Activated CD8-positive, alpha-beta T cell treated with anti-CD3 and anti-CD28 coated beads, Interleukin-2, amount 10 ng/mL, durations not matched to agents 7 days and 5 days (primary cell): Measurements from ENCODE around the gene PLCD3. TPM values are rescaled to one million over a fixed set of nuclear protein-coding genes. Genes with fewer than 3 reads are reported as not detected.

Experiments
- ATAC-seq: fragments of 150-1000 bp; cut with Tn5 transposase; one replicate; pipeline ENCODE4 v1.10.0; 2021; ENCODE audit warnings: moderate library complexity
- CTCF ChIA-PET: fragments of 350-600 bp; sonication (Branson Sonifier 250); formaldehyde crosslinking; loops from one replicate; lab custom pipeline; 2021; ENCODE audit warnings: antibody characterized with exemption; lab: Charles Lee
- POLR2A ChIA-PET: fragments of 350-600 bp; sonication (Branson Sonifier 250); formaldehyde crosslinking; loops from one replicate; lab custom pipeline; 2021; ENCODE audit warnings: antibody characterized with exemption; lab: Charles Lee
- DNase-seq: peaks from one replicate; pipeline ENCODE4 v3.0.0-alpha.2; 2020
- H3K27ac Mint-ChIP-seq: one replicate; pipeline ENCODE4 v1.8.0; 2021; ENCODE audit warnings: mild to moderate bottlenecking, mixed read lengths
- H3K27me3 Mint-ChIP-seq: one replicate; pipeline ENCODE4 v1.8.0; 2021; ENCODE audit warnings: low read depth, mixed read lengths
- H3K36me3 Mint-ChIP-seq: one replicate; pipeline ENCODE4 v1.8.0; 2021; ENCODE audit warnings: low read depth, mixed read lengths
- H3K4me1 Mint-ChIP-seq: one replicate; pipeline ENCODE4 v1.8.0; 2021; ENCODE audit warnings: low read depth, mixed read lengths
- H3K4me3 Mint-ChIP-seq: one replicate; pipeline ENCODE4 v1.8.0; 2021; ENCODE audit warnings: mild to moderate bottlenecking, mixed read lengths
- H3K9me3 Mint-ChIP-seq: one replicate; pipeline ENCODE4 v1.8.0; 2022; ENCODE audit warnings: mixed read lengths; ENCODE audit not compliant: insufficient read depth
- total RNA-seq, 2 experiments: library from RNA; stranded (reverse); gene quantifications; one replicate each; pipeline ENCODE4 v1.2.3, GENCODE V29; 2021

PLCD3 gene
- total RNA-seq, 2 experiments from 2014 or later = 4.3 to 4.6 TPM

DNA sequence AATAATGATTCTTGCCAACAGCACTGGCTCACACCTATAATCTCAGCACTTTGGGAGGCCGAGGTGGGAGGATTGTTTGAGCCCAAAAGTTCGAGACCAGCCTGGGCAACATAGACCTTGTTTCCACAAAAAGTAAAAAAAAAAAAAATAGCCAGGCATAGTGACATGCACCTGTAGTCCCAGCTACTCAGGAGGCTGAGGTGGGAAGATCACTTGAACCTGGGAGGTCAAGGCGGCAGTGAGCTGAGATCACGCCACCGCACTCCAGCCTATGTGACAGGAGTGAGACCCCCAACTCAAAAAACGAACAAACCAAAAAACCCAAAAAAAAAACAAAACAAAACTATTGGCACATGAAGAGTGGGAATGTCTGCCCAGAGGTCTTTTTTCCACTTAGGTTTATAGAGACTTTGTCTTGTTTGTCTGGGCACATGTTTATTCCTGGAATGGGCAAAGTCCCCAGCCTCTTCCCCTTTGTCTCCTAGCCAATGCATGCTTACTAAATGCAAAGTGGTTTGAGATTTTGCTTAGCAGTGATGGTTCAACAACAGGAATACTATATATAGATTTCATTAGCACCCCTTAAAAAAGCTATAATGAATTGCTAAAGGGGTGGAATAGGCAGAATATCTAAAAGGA lies 45.3 kb downstream of the PLCD3 start:
- H3K27me3 Mint-ChIP-seq = no peaks in the 10 kb centered on the region
- no peaks in the 10 kb centered on the region for H3K9me3 Mint-ChIP-seq
- no peak overlapping the region for H3K4me3 Mint-ChIP-seq
- H3K27ac Mint-ChIP-seq = no peak overlapping the region
- H3K36me3 Mint-ChIP-seq = peaks cover 47% of the 10 kb centered on the region
- ATAC-seq = no peak
- ChIA-PET POLR2A (no interaction called here), CTCF (interaction anchor here (1.2 kb wide), 1 partner anchor 167 kb away, joined by 5 read pairs; no protein-coding TSS in a partner anchor)
- DNase-seq = no peak
- peaks cover 15% of the 10 kb centered on the region for H3K4me1 Mint-ChIP-seq

DNA sequence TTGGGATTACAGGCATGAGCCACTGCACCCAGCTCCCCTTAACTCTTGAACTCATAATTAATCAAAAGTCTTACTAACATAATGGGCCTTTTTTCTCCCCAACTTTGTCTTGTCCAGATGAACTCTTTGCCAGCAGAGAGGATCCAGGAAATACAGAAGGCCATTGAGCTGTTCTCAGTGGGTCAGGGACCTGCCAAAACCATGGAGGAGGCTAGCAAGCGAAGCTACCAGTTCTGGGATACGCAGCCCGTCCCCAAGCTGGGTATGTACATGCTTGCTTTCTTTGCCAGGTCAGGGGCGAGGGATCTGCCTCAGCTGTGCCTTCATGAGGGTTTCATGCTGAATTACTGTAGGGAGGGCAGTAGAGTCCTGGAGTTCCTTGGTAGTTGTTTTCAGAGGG lies 45.9 kb downstream of the PLCD3 start:
- no peak overlapping the region for H3K4me3 Mint-ChIP-seq
- CTCF ChIA-PET = no interaction called here
- peaks cover 15% of the 10 kb centered on the region for H3K4me1 Mint-ChIP-seq
- no peak overlapping the region for H3K27ac Mint-ChIP-seq
- no peaks in the 10 kb centered on the region for H3K27me3 Mint-ChIP-seq
- no peak for ATAC-seq
- no peak for DNase-seq
- H3K9me3 Mint-ChIP-seq = no peaks in the 10 kb centered on the region
- POLR2A ChIA-PET = interaction anchor here (0.7 kb wide), 1 partner anchor 76 kb away, joined by 4 read pairs; no protein-coding TSS in a partner anchor
- peaks cover 49% of the 10 kb centered on the region for H3K36me3 Mint-ChIP-seq

DNA sequence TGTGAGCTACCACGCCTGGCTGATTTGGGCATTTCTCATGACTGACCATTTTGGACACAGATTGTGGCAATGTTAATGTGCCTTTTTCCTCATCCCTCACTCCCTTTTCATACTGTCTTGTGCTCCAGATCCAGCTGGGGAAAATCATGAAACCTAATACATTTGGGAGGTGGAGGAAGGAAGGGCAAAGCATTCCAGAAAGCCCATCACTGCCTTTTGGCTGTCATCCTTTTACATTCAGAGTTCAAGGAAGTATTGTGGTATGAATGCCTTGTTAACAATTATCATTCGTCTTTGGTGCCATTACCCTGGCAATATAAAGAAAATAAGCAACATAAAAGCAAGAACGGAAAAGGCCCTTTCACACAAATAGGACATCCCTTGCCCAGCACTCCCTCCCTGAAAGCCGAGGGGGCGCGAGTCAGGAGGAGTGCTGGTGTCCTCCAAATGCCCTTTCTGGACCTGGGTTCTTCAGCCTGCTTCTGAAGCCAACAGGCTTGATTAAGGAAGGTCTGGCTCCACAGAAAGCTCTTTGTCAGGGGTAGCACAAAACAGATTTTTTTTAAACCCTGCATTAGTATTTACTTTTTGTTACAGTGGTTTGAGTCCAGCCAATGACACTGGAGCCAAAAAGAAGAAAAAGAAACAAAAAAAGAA lies 51.1 kb downstream of the PLCD3 start:
- ChIA-PET CTCF (no interaction called here), POLR2A (no interaction called here)
- no peak overlapping the region for H3K4me3 Mint-ChIP-seq
- DNase-seq (no peak), ATAC-seq (no peak)
- no peak overlapping the region for H3K27ac Mint-ChIP-seq
- peaks cover 35% of the 10 kb centered on the region for H3K36me3 Mint-ChIP-seq
- H3K9me3 Mint-ChIP-seq = no peaks in the 10 kb centered on the region
- peaks cover 11% of the 10 kb centered on the region for H3K4me1 Mint-ChIP-seq
- H3K27me3 Mint-ChIP-seq = no peaks in the 10 kb centered on the region

DNA sequence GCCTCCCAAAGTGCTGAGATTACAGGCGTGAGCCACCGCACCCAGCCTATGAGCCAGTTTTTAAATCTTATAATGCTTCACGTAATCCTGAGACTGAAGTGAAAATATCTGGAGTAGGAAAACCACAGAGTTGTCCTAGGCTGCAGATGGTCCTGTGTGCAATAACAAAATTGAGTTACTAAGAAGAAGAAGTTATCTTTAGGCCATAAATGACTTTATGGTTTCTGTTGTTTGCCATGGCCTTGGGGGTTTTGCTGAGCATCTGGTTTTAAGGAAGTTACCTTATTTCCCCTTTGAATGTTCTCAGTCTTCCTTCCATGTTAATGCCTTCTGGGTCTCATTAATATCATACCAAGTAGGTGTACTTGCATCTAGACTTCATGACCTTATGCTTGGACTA lies 54.7 kb downstream of the PLCD3 start:
- Mint-ChIP-seq H3K4me1 (peaks cover 15% of the 10 kb centered on the region), H3K36me3 (peaks cover 40% of the 10 kb centered on the region), H3K9me3 (no peaks in the 10 kb centered on the region), H3K27me3 (no peaks in the 10 kb centered on the region), H3K4me3 (no peak overlapping the region), H3K27ac (no peak overlapping the region)
- DNase-seq (no peak), ATAC-seq (no peak)
- ChIA-PET POLR2A (no interaction called here), CTCF (interaction anchor here (2.0 kb wide), 1 partner anchor 10 kb away, joined by 10 read pairs; no protein-coding TSS in a partner anchor)

DNA sequence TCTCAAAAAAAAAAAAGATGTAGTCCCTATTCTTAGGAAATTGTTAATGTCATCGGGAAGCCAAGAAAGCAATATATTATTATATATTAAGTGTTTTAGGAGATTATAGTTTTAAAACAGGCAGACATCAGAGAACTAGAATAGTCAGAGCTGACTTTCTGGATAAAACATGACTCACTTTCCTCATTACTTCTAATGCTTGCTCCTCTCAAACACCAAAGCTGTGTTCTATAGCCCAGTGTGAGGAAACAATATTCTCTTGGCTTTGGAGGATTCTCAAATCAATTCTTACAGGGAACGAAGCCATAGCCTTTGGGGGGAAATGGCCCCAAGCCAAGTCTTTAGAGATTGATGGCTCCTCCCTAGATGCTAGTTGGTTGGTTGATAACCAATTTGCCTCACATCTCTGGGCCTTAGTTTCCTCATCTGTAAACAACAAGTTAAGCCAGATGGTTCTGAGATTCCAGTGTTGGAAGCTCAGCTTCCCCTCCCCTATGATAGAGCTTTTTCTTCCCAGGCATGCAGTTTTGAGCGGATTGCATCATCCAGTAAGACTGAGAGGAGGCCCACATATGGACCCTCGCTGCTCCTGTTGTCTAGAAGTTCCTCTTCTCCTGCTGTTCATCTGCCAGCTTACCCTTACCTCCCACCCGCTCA lies 58.8 kb downstream of the PLCD3 start:
- peak overlapping the region; percentile 21 for H3K27ac Mint-ChIP-seq

DNA sequence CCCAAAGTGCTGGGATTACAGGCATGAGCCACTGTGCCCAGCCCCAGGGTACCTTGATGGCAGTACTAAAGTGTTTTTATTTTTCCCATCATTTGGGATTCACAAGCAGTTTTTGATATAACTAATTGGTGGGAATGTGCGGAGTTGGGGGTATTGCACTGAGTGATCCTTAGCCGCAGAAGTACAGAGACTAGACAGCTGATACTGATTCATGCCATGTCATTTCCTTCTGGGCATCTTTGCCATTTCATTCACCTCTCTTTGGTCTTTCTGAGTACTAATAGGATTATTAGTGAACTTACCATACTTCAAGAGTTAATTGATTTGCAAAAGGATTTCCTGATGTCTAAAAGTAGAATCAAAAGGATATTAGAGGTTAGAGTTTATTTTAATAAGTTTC lies 61.5 kb downstream of the PLCD3 start:
- H3K4me3 Mint-ChIP-seq = no peak overlapping the region
- H3K36me3 Mint-ChIP-seq = peaks cover 41% of the 10 kb centered on the region
- ChIA-PET CTCF (interaction anchor here (1.3 to 1.6 kb wide), 2 partner anchors 9 to 64 kb away, joined by 3 to 7 read pairs; partner anchors contain the start of genes ACBD4 and NMT1), POLR2A (interaction anchor here (1.2 kb wide), 1 partner anchor 10 kb away, joined by 3 read pairs; the partner anchor contains the start of gene NMT1)
- no peaks in the 10 kb centered on the region for H3K27me3 Mint-ChIP-seq
- no peak overlapping the region for H3K27ac Mint-ChIP-seq
- DNase-seq (no peak), ATAC-seq (no peak)
- H3K4me1 Mint-ChIP-seq = peaks cover 7% of the 10 kb centered on the region
- no peaks in the 10 kb centered on the region for H3K9me3 Mint-ChIP-seq

More for the DNA sequence above, 58.8 kb downstream of the PLCD3 start:
- DNase-seq (no peak), ATAC-seq (no peak)
- Mint-ChIP-seq H3K9me3 (no peaks in the 10 kb centered on the region), H3K4me1 (peaks cover 15% of the 10 kb centered on the region), H3K4me3 (no peak overlapping the region), H3K27me3 (no peaks in the 10 kb centered on the region), H3K36me3 (peaks cover 39% of the 10 kb centered on the region)
- ChIA-PET POLR2A (interaction anchor here (0.6 kb wide), 2 partner anchors 156 to 989 kb away, joined by 3 read pairs; no protein-coding TSS in a partner anchor), CTCF (interaction anchor here (1.6 kb wide), 1 partner anchor 51 kb away, joined by 4 read pairs; no protein-coding TSS in a partner anchor)

DNA sequence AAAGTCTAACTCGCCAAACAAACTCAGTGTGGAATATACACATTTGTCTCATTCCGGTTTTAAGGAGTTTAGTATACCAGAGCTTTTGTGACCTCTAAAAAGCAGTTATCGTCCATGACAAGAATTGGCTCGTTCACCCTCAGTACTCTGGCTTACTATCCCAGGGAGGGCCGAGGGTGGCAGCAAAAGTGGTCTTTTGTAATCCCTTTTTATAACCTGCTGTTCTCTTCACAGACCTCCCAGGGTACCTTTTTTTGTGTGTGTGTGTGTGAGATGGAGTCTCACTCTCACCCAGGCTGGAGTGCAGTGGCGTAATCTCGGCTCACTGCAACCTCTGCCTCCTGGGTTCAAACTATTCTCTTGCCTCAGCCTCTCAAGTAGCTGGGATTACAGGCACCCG lies 62.3 kb downstream of the PLCD3 start:
- ATAC-seq (no peak), DNase-seq (no peak)
- Mint-ChIP-seq H3K27ac (no peak overlapping the region), H3K4me1 (peaks cover 9% of the 10 kb centered on the region), H3K27me3 (no peaks in the 10 kb centered on the region), H3K36me3 (peaks cover 43% of the 10 kb centered on the region), H3K4me3 (no peak overlapping the region), H3K9me3 (no peaks in the 10 kb centered on the region)
- ChIA-PET POLR2A (interaction anchor here (1.2 kb wide), 1 partner anchor 9 kb away, joined by 3 read pairs; the partner anchor contains the start of gene NMT1), CTCF (interaction anchor here (0.6 to 1.0 kb wide), 3 partner anchors 21 to 193 kb away, joined by 3 to 4 read pairs (median 3); partner anchors contain the start of gene PLCD3)

DNA sequence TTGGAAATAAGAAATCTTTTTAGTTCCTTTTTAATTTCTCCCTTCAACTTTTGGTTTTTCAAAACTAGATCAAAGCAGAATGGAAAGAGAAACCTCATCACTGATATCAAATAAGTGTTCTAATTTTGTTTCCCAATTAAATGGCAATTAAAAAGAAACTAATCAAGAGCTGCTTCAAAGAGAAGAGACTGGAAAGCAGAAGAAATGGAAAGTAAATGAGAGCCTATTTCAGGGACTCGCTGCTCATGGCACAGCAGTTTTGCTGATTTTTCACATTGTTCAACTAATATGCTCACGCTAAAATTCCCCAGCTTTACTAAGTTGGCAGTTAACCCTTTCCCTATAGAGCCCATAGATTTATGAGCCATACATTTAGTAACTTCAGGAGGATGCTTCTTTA lies 64.7 kb downstream of the PLCD3 start:
- ChIA-PET CTCF (interaction anchor here (1.1 to 5.6 kb wide), 5 partner anchors 9 to 68 kb away, joined by 3 to 22 read pairs (median 10); partner anchors contain the start of gene ACBD4), POLR2A (no interaction called here)
- no peak overlapping the region for H3K4me3 Mint-ChIP-seq
- H3K4me1 Mint-ChIP-seq = peaks cover 23% of the 10 kb centered on the region
- DNase-seq = no peak
- ATAC-seq = no peak
- no peaks in the 10 kb centered on the region for H3K27me3 Mint-ChIP-seq
- H3K9me3 Mint-ChIP-seq = no peaks in the 10 kb centered on the region
- H3K27ac Mint-ChIP-seq = no peak overlapping the region
- peaks cover 44% of the 10 kb centered on the region for H3K36me3 Mint-ChIP-seq

DNA sequence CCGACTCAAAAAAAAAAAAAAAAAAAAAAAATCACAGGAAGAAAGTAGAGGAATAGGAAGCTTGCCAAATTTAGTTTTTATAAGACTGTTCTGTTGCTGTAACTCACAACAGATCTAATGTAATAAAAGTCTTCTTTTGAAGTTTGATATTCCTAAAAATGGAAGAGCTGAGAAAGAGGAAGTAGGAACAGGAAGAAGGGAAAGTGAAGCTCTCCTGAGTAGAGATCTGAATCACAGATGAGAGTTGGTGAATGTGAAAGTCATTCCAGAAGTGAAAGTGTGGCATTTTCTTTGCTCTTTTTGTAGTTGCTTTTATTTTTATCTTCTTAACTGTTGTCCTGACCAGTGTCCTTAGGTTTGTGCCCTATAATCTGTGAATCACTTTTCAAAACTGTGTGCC lies 69.1 kb downstream of the PLCD3 start:
- H3K4me1 Mint-ChIP-seq = peaks cover 42% of the 10 kb centered on the region
- peak overlapping the region; percentile 90 for H3K4me3 Mint-ChIP-seq
- ChIA-PET CTCF (interaction anchor here (1.0 to 5.6 kb wide), 4 partner anchors 12 to 72 kb away, joined by 4 to 22 read pairs (median 8); partner anchors contain the start of genes ACBD4 and DCAKD), POLR2A (interaction anchor here (0.7 to 0.8 kb wide), 2 partner anchors 11 to 13 kb away, joined by 3 to 4 read pairs; no protein-coding TSS in a partner anchor)
- no peak for ATAC-seq
- H3K27ac Mint-ChIP-seq = peak overlapping the region; percentile 34
- DNase-seq = no peak
- no peaks in the 10 kb centered on the region for H3K9me3 Mint-ChIP-seq
- no peaks in the 10 kb centered on the region for H3K27me3 Mint-ChIP-seq
- peaks cover 29% of the 10 kb centered on the region for H3K36me3 Mint-ChIP-seq

DNA sequence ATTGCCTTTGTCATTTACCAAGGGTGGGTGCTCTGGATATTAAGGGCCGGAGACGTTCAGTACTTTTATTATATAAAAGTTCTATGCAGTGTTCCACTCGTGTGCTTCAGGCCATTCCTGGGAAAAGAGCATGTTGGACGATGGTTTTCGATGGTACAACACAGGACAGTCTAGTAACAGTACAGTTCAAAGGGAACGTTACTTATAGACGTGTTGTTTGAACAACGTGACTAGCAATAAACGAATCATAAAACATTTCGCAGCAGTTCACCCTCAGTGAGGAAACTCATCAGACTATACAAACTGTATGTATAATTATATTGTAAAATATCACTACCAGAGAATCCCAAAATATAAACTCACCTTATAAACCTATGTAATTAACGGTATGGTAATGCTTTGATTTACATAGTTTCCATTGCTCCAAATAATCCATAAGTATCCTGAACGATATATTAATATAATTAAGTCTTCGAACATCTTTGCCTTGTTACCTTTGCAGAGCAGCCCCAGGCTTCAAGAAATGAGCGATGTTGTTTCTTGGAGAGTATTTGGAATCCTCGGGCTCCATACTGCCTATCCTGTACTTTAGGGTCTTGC lies 70.6 kb downstream of the PLCD3 start:
- CTCF ChIA-PET = interaction anchor here (0.7 to 3.4 kb wide), 9 partner anchors 10 to 157 kb away, joined by 3 to 18 read pairs (median 4); partner anchors contain the start of genes ACBD4, DCAKD and PLCD3
- Mint-ChIP-seq H3K27me3 (no peaks in the 10 kb centered on the region), H3K9me3 (no peaks in the 10 kb centered on the region), H3K4me3 (peak overlapping the region; percentile 90), H3K36me3 (peaks cover 19% of the 10 kb centered on the region), H3K4me1 (peaks cover 36% of the 10 kb centered on the region), H3K27ac (peak overlapping the region; percentile 96)
- DNase-seq = no peak
- no peak for ATAC-seq
- POLR2A ChIA-PET = interaction anchor here (0.8 to 3.5 kb wide), 12 partner anchors 9 to 284 kb away, joined by 3 to 71 read pairs (median 4); partner anchors contain the start of genes ACBD4, DCAKD, EFTUD2 and HEXIM1
